Left renal cortex interstitium (tissue), 4 donors: Measurements from ENCODE around the gene KRTAP10-3. TPM values are rescaled to one million over a fixed set of nuclear protein-coding genes. Genes with fewer than 3 reads are reported as not detected.

Experiments
- DNase-seq, 4 donors: peaks; one replicate each; pipeline ENCODE4 v3.0.0-alpha.2; 2013; ENCODE audit warnings: low read depth in 4 of 4, low spot score in 2 of 4, missing footprints in 1 of 4
- polyA plus RNA-seq, 4 donors: library from polyadenylated mRNA; unstranded; fragments of 120-200 nt; gene quantifications; one replicate each; pipeline ENCODE4 v1.2.1, GENCODE V29; 2013; ENCODE audit not compliant: insufficient read length in 4 of 4

KRTAP10-3 gene
- polyA plus RNA-seq, 4 donors, result not detected

- DNase-seq, result no peak
Observed at GRCh38 chr21:44509539-44509938, 49.1 kb downstream of the KRTAP10-3 start.

- DNase-seq, result no peak
Observed at GRCh38 chr21:44508711-44509445, 49.7 kb downstream of the KRTAP10-3 start.

- no peak for DNase-seq
Observed at GRCh38 chr21:44508426-44508710, 50.2 kb downstream of the KRTAP10-3 start.

Other genes with a start within 250 kb of the KRTAP10-3 start
- gene CFAP410, start 219.4 kb downstream of the KRTAP10-3 start, polyA plus RNA-seq, result 10 to 100 TPM; 16.2 to 37.2 (median 32.5) TPM
- 1 to 10 TPM in 3 of 4 donors, under 1 TPM in 1; 0.92 to 1.2 (median 1.1) TPM for gene TRPM2, start 205.2 kb downstream of the KRTAP10-3 start, polyA plus RNA-seq
- gene LRRC3, start 103.3 kb downstream of the KRTAP10-3 start, polyA plus RNA-seq, result 1 to 10 TPM; 4.4 to 6.0 (median 5.0) TPM
- not detected for gene KRTAP10-1, start 18.6 kb downstream of the KRTAP10-3 start, polyA plus RNA-seq
- not detected for gene KRTAP10-2, start 7.3 kb downstream of the KRTAP10-3 start, polyA plus RNA-seq
- not detected for gene KRTAP10-4, start 14.9 kb upstream of the KRTAP10-3 start, polyA plus RNA-seq
- not detected for gene KRTAP10-5, start 21.8 kb upstream of the KRTAP10-3 start, polyA plus RNA-seq
- not detected for gene KRTAP10-6, start 33.7 kb upstream of the KRTAP10-3 start, polyA plus RNA-seq
- gene KRTAP10-7, start 41.8 kb upstream of the KRTAP10-3 start, polyA plus RNA-seq, result not detected
- not detected for gene KRTAP10-8, start 53.3 kb upstream of the KRTAP10-3 start, polyA plus RNA-seq
- not detected for gene KRTAP10-9, start 68.3 kb upstream of the KRTAP10-3 start, polyA plus RNA-seq
- not detected for gene KRTAP10-10, start 78.6 kb upstream of the KRTAP10-3 start, polyA plus RNA-seq
- not detected for gene KRTAP10-11, start 87.6 kb upstream of the KRTAP10-3 start, polyA plus RNA-seq
- not detected for gene KRTAP12-4, start 95.9 kb upstream of the KRTAP10-3 start, polyA plus RNA-seq
- not detected for gene KRTAP12-3, start 99.1 kb upstream of the KRTAP10-3 start, polyA plus RNA-seq
- gene KRTAP12-2, start 108.1 kb upstream of the KRTAP10-3 start, polyA plus RNA-seq, result not detected
- gene KRTAP12-1, start 123.4 kb upstream of the KRTAP10-3 start, polyA plus RNA-seq, result not detected
- not detected for gene KRTAP10-12, start 138.4 kb upstream of the KRTAP10-3 start, polyA plus RNA-seq
- gene TSPEAR, start 152.8 kb upstream of the KRTAP10-3 start, polyA plus RNA-seq, result 1 to 10 TPM in 2 of 4 donors, under 1 TPM in 2; 0.55 to 1.1 (median 0.80) TPM
- gene UBE2G2, start 243.0 kb upstream of the KRTAP10-3 start, polyA plus RNA-seq, result 100 to 1,000 TPM in 2 of 4 donors, 10 to 100 TPM in 2; 66.0 to 141 (median 107) TPM